ENCODE results near the gene GPR158. TPM values are rescaled to one million over a fixed set of nuclear protein-coding genes. Genes with fewer than 3 reads are reported as not detected.

Gene GPR158
- total and polyA plus RNA-seq, 2 of the 8 experiments (the other 6 are each of a cell fraction or from before 2014, with no cell fraction given) = 0.14 to 0.78 TPM

- H2BK20ac ChIP-seq (ENCODE audit: low read length) = no peak overlapping the region
These were observed 454.5 kb downstream of the GPR158 start for GRCh38 chr10:25629333-25629732.

More at GRCh38 chr10:25629333-25629732, 454.5 kb downstream of the GPR158 start:
- Histone ChIP-seq H4K20me1 (replicated peaks in 1 of 2; ENCODE audit: control insufficient read depth in 1 of 2, insufficient read depth in 2 of 2, low read length in 2 of 2) (no peaks in the 10 kb centered on the region), H2BK5ac (ENCODE audit: low read depth, low read length) (no peak overlapping the region), H3K4me1 (replicated peaks in 1 of 4; ENCODE audit: control insufficient read depth in 3 of 4, insufficient read depth in 4 of 4, low read length in 3 of 4) (no peaks in the 10 kb centered on the region), H3K9ac (replicated peaks in 1 of 4; ENCODE audit: extremely low read depth in 1 of 4, low read depth in 3 of 4, low read length in 3 of 4) (no peak overlapping the region), H3K27me3 (replicated peaks in 1 of 4; ENCODE audit: control insufficient read depth in 3 of 4, extremely low read depth in 1 of 4, insufficient read depth in 3 of 4, low read length in 3 of 4) (no peaks in the 10 kb centered on the region), H3K79me2 (ENCODE audit: control insufficient read depth in 1 of 2, insufficient read depth in 2 of 2, low read length in 2 of 2) (no peaks in the 10 kb centered on the region), H3K27ac (ENCODE audit: low read depth, low read length) (no peak overlapping the region), H3K4ac (replicated peaks; ENCODE audit: insufficient read length, low read depth, low read length) (no peak overlapping the region), H3K14ac (ENCODE audit: insufficient read length) (no peak overlapping the region), H2BK15ac (ENCODE audit: low read length) (no peak overlapping the region), H3K4me3 (ENCODE audit: extremely low read depth in 1 of 4, insufficient read depth in 2 of 4, low read depth in 3 of 4, low read length in 4 of 4) (no peak overlapping the region), H3K18ac (ENCODE audit: extremely low read depth, low read length) (no peak overlapping the region), H3K79me1 (ENCODE audit: low read depth, low read length) (no peaks in the 10 kb centered on the region), H4K8ac (ENCODE audit: extremely low read depth, insufficient read depth, low read length) (no peak overlapping the region), H2AK5ac (ENCODE audit: low read depth, low read length) (no peak overlapping the region), H2BK12ac (ENCODE audit: low read depth, low read length) (no peak overlapping the region), H3K23ac (ENCODE audit: insufficient read length) (no peak overlapping the region), H2AFZ (ENCODE audit: low read length) (0 out of 2 replicates have a peak overlapping the region, but pooled peaks have one; percentile 8), H3K9me3 (ENCODE audit: insufficient read depth in 2 of 2, low read depth in 1 of 2, low read length in 1 of 2) (no peaks in the 10 kb centered on the region), H3K36me3 (ENCODE audit: control insufficient read depth in 2 of 4, insufficient read depth in 4 of 4, low read length in 3 of 4) (no peaks in the 10 kb centered on the region), H2BK120ac (replicated peaks; ENCODE audit: low read depth, low read length) (no peak overlapping the region), H3K4me2 (ENCODE audit: insufficient read depth in 1 of 2, low read depth in 2 of 2, low read length in 2 of 2) (no peak overlapping the region), H4K5ac (ENCODE audit: insufficient read length, low read depth, low read length) (no peak overlapping the region), H4K91ac (replicated peaks; ENCODE audit: insufficient read length, low read length) (no peak overlapping the region), H3K56ac (replicated peaks; ENCODE audit: insufficient read length, low read depth, low read length) (no peak overlapping the region), H3K23me2 (ENCODE audit: low read depth, low read length) (no peaks in the 10 kb centered on the region)
- DNase-seq (ENCODE audit: low read depth in 1 of 2, low spot score in 2 of 2) = no peak
- TF ChIP-seq TAF1 (IDR thresholded peaks at IDR 0.05; ENCODE audit: low read depth, low read length) (no peak), ZNF274 (IDR thresholded peaks at IDR 0.05; ENCODE audit: borderline replicate concordance, extremely low read depth, low read length) (no peak)
- TF ChIP-seq, protein P1, sequence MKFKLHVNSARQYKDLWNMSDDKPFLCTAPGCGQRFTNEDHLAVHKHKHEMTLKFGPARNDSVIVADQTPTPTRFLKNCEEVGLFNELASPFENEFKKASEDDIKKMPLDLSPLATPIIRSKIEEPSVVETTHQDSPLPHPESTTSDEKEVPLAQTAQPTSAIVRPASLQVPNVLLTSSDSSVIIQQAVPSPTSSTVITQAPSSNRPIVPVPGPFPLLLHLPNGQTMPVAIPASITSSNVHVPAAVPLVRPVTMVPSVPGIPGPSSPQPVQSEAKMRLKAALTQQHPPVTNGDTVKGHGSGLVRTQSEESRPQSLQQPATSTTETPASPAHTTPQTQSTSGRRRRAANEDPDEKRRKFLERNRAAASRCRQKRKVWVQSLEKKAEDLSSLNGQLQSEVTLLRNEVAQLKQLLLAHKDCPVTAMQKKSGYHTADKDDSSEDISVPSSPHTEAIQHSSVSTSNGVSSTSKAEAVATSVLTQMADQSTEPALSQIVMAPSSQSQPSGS (IDR thresholded peaks at IDR 0.05; ENCODE audit: low read length) = no peak
- ChIA-PET POLR2A (ENCODE audit: partially characterized antibody) (no interaction called here), CTCF (ENCODE audit: partially characterized antibody) (interaction anchor here (0.7 kb wide), 1 partner anchor 12 kb away, joined by 3 read pairs; no protein-coding TSS in a partner anchor)
- no peak for FAIRE-seq
